Right forelimb (tissue), 1 donor: ENCODE results near the gene COX11.

Experiments used
- DNase-seq: peaks from one replicate; pipeline ENCODE4 v3.0.0-alpha.2; 2018

Gene COX11

DNA sequence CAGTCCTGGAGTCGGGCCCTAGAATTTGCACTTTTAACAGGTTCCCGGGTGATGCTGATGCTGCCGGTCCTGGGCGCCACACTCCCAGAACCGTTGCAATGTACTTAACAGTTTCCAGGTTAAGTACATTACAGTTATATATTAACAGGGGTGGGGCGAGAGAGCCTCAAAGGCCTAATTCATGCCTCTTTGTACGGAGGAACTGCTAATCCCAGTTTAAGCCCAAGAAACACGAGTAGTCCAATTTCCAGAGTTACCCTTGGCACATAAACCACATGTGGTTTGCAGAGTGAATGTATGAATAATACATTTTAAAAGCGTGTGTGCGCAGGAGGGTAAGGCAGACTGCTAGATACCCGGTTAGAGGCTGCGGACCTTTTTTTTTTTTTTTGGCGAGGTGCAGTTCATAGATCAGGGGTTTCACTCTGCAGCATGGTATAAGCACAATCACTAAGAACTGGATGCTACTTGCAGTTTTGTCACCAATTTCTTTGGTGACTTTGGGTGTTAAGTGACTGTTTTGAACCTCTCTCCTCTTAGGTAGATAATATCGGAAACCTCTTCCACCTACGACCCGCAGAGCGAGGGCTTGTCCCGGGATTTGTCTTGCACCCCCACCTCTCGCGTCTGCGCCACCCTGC, 713 bp downstream of the COX11 start:
- peak; percentile 47 for DNase-seq

DNA sequence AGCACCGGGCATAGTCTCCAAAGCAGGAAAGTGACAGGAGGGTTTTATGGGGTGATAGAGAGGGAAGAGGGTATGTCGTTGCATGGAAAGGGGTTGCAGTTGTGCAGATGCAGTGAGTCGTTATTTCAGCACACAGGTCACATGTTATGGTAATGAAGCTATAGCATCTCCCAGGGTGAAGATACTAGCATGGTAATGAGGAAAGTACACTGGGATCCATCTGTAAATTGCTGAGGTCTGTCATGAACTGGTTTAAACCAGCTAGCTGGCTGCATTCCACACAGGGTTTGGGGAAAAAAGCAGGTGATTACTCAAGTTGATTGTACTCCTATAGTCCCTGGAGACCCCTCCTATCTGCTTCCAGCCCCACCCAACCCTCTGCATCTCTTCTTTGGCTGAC, 11.7 kb downstream of the COX11 start:
- no peak for DNase-seq

DNA sequence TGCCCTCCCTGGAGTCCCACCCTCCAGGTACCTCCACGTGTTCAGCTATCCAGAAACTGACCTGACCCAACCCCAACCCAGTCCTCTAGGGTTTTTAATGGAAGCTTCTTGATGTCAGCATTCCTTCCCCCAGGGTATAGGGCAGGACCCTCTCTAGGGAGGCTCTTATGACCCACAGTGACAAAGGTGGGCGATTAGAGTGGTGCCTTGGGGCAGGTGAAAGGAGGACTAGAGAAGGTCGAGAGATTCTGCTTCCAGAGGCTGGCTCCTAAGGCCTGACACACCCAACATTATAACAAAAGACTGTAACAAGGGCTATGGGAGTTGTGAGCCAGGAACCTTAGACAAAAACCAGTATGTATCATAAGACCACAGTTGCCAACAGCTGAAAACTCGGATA, 17.2 kb downstream of the COX11 start:
- DNase-seq, result no peak

DNA sequence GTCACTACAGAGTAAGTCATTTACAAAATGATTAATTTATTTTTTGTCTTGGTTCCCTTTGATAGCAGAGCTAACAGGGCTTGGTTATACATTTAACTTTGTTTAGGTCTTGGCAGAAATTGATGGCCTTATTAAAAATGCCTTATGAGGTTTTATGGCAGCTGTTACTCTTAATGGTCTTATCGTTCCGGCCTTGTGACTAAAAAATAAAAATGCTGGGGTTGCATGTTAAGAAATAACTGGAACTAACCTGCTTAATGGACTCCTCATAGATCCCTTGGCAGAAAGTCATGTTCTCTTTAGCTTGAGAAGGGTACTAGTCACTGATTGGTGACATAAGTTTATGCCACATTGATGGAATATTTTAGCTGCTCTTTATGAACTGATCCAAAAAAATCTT, 18.3 kb downstream of the COX11 start:
- no peak for DNase-seq

DNA sequence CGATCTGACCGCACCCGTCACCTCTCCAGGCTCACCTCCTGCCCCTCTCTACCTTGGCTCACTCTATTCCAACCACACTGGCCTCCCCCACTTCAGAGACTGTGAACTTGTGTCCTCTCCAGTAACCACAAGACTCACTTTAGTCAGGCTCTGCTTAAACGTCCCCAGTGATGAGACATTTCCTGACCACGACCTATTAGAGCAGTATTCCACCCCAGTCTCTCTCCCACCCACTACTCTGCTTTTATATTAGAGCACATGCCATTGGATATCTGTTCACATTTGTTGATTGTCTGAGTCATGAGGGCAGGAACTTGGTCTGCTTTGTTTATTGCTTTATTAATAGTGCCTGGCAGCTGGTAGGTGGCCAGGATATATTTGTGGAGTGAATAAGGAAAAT, 20.1 kb downstream of the COX11 start:
- no peak for DNase-seq

DNA sequence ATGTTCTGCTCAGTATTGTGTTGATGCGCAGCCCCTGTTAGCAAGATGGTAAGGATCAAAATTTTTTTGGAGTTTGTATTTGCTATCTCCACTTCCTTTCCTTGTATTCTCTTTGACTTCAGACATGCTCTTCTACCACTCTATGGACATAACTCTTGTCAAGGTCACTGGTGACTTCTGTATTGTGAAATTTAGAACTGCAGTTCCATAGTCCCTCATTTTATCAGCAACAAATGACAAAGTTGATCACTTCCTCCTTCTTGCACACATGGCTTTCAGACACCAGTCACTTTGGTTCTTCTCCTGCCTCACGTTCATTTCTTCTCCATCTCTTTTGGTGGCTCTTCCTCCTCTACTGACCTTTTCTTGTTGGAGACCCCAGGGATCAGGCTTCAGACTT, 21.1 kb downstream of the COX11 start:
- no peak for DNase-seq

DNA sequence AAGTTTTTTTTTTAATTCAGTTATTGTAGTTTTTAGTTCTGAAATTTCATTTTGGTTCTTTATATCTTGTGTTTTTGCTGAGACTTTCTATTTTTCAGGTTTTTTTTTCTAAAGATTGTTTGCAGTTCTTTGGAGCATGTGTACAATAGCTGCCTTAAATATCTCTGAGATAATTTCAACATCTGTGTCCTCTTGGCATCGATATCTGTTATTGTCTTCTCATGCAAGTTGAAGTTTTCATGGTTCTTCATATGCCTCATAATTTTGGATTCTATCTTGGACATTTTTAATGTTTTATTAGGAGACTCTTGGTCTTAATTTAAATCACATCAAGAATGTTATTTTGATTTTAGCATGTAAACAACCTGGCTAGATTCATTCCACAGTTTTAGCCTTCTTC, 22.8 kb downstream of the COX11 start:
- DNase-seq, result no peak

DNA sequence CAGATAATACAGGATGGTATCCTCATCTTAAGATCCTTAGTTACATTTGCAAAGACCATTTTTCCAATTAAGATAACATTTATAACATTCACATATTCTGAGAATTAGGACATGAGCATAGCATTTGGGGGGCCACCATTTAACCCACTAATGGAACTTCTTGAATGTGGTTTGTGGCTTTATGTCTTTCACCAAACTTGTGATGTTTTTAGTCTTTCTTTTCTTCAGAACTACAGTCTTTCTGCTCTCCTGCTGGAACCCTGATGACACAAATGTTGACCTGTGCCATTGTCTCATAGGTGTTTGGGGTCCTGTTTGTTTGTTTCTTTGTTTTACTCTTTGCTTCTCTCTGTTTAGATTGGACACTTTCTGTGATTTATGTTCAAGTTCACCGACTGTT, 23.2 kb downstream of the COX11 start:
- no peak for DNase-seq

DNA sequence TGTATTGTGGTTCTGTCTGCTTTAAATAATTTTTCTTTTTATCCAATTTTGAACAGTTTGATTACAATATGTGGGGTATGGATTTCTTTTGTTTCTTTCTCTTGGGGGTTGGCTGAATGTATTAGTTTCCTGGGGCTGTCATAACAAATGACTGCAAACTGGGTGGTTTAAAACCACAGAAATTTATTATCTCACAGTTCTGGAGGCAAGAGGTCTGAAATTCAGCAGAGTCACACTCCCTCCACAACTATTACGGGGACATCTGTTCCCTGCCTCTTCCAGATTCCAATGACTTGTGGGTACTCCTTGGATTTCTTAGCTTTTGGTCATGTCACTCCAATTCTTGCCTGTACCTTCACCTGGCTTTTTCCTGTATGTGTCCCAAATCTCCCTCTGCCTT, 23.7 kb downstream of the COX11 start:
- DNase-seq, result no peak

DNA sequence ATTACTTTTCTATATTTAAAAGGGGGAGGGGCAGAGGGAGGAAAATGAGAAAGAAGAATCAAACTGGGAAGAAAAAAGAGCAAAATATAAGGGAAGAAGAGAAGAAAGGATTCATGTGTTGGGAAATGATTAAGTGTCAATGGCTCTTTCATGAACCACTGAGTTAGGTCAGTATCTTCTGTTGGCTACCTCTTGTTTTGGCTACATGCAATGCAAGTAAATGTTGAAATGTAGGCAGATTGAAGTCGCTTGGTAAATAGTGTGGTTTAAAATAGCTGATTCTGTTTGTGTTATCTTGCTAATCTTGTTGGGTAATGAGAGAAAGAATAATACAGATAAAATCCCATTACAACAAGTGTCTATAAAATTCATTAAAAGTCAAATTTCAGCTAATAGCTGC, 27.2 kb downstream of the COX11 start:
- DNase-seq, result no peak

DNA sequence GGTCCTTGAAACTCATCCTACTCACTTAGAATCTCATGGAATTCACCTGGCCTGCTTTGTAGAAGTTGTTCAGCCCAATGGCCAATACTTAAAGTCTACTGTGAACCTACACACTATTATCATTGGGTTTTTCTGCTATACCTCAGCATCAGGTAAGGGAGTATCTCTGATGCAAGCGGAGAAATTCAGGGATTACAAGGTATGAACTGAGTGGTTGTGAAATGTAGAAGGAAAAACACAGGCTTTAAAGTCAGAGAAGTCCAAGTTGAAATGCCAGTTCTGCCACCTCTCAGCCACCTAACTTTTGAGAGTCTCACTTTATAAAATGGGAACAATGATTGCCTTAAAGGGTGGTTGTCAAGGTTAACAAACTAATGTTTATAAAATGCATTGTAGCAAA, 31.0 kb downstream of the COX11 start:
- DNase-seq, result no peak

DNA sequence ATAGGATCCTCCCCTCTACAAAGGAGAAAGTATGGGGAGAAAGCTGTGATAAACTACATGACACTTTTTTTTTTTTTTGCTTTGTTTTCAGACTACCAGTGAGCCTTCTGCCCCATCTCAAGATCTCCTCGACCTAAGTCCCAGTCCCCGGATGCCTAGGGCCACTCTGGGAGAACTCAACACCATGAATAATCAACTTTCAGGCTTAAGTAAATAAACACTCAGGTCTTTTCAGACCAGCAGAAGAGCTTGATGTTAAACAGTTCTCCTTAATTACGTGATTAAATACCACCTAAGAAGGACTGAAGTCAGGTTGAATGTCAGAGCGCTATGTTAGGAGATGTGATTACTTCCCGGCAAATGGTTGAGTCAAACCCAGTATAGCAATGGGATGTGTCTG, 31.4 kb downstream of the COX11 start:
- no peak for DNase-seq

DNA sequence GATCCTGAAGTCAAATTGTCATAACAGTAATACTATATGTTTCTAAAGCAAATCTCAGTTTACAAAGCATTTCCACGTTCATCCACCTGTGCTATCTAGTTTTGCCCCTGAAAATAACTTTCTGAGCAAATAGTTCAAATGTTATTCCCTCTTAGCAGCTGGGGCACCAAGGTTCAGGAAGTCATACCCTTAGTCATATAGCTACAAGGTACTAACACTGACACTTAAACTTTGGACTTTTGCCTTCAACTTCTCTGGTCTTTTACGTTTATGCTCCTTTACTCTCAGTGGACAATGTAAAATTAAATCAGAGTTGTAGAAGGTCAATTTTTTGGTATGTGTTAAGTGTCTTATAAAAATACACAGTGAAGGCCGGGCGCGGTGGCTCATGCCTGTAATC, 33.0 kb downstream of the COX11 start:
- no peak for DNase-seq

DNA sequence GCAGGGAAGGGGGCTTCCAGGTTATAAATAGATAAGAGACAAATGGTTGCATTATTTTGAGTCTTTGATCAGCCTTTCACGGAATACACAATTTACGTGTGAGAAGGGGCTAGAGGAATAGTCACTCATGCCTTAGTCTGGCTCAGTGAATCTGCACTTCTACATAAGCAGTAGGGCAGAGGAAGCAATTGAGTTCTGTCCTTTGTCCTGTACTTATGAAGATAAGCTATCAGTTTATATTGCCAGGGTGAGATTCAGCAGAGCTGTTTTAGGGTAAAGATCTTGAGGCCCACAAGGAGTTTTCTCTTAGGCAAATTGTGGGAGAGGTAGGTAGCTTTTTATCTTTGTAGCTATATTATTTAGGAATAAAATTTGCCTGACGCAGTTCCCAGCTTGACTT, 34.5 kb downstream of the COX11 start:
- no peak for DNase-seq

DNA sequence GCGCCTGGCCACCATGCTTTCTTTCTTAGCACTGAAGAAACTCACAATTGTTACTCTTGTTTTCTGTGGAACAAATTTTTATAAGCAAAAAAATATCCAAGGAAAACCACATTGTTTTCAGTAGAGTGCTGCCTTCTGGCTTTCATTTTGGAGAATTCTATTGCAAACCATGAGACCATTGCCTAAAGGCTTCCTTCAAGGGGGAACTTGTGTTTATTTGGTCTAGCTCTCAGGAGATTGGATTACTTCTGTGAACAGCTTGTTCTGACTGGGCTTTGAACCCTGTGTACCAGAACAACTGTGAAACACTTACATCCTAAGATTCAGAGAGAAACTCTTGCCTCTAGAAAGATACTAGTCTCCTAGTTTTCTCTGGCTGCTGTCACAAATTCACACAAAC, 35.7 kb downstream of the COX11 start:
- DNase-seq, result no peak

DNA sequence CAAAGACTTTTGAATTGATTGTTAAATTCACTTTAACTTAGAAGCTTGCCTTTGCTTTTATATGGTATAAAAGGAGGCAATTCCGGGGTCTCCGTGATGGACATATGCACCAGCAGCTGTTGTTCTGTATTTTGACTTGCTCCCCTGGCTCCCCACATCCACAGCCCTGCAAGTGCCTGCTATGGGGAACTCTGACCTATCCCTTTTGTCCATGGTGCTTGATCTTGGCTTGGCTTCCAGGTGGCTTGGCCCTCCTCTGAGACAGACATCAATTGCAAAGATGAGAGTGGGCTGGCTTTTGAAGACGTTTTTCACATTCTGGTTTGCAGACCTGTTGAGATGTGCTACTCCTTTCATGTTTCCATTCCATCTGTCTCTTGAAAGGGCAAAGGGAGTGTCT, 40.9 kb downstream of the COX11 start:
- DNase-seq, result no peak

DNA sequence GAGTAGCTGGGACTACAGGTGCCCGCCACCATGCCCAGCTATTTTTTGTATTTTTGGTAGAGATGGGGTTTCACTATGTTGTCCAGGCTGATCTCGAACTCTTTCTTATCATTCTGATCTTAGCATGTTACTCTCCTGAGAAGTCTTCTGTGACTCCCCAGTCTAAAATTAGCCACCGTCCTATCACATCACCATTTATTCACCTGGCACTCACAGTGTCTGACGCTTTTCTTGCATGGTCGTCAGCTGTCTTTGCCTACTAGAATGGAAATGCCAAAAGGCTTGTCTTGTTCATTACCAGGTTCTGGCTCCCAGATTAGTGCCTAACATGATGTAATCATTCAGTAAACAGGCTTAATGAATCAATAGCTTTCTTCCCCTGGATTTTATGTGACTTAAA, 44.0 kb downstream of the COX11 start:
- DNase-seq, result no peak

DNA sequence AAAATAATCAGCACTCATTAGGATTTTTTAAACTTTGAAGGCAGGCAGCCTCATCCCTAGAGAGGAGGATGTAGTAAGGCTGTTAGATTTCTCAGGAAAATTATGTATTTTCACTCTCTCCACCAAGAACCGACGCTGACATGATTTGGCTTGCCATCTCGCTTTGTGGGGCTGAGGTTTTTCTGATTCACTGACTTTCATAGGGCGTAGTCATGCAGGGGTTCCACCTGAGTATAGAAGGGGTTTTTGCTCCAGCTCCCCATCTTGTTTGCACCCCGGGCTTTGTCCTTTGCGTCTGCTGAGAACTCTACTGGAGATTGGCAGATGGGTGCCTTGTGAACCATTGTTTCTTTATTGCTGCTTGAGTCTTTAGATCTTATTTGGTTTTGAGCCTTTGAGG, 47.6 kb downstream of the COX11 start:
- no peak for DNase-seq

DNA sequence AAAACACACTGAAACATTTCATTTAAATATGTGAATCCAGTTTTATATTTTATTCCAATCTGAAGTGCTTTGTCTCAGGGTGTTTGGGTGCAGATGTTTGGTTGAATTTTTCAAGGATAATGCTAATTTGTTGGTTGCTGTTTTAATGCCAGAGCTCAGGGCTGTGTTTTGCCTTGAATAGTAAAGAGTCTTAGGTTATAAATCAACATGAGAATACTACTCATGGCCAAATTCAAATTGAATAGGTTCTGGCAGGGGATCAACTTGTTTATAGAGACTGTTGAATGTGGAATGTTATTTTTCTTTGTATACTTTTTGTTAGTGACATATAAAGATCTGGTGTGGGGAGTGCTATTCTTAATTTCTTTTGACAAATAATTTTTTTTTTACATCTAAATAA, 49.0 kb downstream of the COX11 start:
- no peak for DNase-seq

DNA sequence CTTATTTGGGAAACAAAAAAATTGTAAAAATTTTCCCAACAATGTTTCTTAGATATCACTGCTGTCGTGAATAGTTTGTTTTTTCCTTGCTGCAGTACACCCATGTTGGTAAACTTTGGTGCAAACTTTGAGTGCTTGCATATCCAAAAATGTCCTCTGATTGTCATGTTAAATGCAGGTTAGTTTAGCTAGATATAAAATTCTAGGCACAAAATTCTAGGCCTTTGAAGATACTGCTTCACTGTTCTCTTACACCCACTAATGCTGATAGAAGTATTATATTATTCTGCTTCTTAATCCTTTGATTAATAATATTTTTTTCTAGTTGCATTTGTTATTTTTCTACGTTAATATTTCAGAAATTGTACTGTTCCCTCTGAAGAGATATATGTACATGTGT, 51.7 kb downstream of the COX11 start:
- DNase-seq, result no peak
